Tongue (tissue), 3 donors: ENCODE data around the gene TMEM35B. TPM values are rescaled to one million over a fixed set of nuclear protein-coding genes. Genes with fewer than 3 reads are reported as not detected.
"Not testable (repeated sequence)": the region's sequence is repeated elsewhere in the genome, so short reads cannot be mapped to it uniquely, and the experiment has no call there.

Source experiments
- DNase-seq: peaks from one replicate; pipeline ENCODE4 v3.0.0-alpha.2; 2015
- small RNA-seq: library from RNA; depleted of rRNA; stranded (forward); fragments of <200 nt; gene quantifications from one replicate; pipeline ENCODE3, GENCODE V24; 2014; ENCODE audit warnings: low replicate concordance
- total RNA-seq: library from RNA; depleted of rRNA; stranded (reverse); fragments of >200 nt; gene quantifications from one replicate; pipeline ENCODE4 v1.2.3, GENCODE V29; 2014

The TMEM35B gene
- total RNA-seq, 1 donor from 2014 or later, result 15.4 TPM

DNA sequence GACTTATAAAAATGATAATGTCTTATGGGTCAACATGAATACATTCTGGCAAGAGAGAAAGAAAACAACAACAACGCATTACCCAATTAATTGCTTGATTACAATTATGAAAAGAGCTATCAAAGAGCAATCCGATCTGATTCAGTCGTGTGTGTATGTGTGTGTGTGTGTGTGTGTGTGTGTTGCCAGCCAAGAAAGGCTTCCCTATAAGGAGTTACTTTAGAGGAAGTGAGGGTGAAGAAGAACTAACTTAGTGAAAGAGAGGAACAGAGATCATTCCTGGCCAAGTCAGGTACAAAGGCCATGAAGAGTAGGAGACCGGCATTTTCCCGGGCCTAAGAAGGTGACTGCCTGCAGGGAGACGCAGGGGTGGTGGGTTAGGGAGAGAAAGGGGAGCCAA lies 9.4 kb downstream of the TMEM35B start:
- no peak for DNase-seq

DNA sequence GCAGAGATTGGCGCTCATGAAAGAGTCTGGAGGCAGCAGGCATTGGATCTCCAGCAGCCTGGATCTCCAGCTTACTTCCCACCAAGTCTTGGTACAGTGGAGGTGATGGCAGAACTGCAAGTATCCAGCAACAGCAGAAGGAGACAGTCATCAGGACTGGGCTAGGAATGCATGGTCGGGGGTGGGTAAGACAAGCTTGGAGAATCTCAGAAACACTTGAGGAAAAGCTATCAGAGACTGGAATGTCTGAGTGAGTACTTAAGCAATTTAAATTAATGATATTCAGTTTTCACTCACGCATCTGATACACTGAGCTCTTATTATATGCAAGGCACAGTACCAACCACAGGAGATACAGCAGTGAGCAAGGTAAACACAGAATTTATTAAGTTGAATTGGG lies 9.8 kb downstream of the TMEM35B start:
- DNase-seq, result no peak

DNA sequence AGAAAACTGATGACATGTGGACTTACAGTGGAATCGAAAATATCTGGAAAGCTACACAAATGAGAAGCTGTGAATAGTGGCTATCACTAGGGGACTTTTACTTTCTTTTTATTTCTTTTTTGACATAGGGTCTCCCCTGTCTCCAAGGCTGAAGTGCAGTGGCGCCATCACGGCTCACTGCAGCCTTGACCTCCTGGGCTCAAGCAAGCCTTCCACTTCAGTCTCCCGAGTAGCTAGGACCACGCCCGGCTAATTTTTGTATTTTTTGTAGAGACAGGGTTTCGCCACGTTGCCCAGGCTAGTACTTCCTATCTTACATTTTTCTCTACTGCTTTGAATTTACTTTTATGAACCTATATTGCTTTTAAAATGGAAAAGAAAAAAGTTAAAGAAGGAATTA lies 10.5 kb downstream of the TMEM35B start:
- no peak for DNase-seq

DNA sequence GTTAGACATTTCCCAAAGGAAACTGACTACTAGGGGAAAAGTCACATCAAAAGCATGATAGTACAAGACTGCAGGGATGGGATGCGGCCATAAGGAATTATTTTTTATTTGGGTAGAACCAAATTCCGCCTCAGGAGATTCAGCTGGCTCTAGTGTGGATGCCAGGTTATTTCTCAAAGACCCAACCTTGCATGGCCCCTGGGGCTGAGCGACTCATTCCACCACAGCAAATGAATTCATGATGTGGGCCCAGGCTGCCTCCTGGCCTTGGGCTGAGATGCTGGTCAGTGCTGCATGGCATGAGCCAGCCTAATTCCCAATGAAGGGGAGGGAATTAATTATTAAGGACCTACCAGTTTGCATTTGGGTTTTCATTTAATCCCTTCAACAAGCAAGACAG lies 11.8 kb downstream of the TMEM35B start:
- DNase-seq, result no peak

DNA sequence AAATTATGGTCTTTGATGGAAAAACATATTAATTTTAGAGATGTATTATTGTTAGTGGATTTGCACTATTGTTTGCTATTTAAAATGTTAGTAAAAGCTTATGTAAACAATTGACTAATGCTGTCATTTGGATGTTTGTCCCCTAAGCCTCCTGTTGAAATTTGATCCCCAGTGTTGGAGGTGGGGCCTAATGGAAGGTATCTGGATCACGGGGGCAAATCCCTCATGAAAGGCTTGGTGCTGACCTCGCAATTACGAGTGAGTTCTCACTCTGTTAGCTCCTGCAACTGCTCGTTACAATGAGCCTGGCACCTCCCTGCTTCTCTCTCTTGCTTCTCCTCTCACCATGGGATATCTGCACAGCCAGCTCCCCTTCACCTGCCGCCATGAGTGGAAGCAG lies 14.3 kb downstream of the TMEM35B start:
- DNase-seq, result no peak

DNA sequence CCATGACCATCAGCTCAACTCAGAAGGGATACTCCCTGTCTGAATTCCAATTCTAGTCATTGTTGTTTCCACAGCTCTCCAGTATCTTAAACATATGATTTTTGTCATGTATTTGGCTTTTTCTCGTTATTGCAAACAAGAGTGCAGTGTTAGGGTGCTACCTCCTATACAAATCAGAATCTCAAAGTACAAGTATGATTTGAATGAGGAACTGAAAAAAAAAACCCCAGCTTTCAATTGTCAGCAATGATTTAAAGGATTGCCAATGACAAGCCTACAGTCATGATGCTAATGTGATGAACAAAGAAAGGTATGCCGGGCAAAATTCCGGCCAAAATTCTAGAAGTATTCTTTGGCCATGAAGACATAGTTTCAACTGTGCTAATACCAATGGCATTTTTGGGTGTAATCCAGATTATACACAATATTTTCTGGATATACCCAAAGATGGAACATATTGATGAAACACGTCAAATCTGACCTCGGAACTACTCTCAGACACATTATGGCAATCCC lies 14.9 kb downstream of the TMEM35B start:
- no peak for DNase-seq

DNA sequence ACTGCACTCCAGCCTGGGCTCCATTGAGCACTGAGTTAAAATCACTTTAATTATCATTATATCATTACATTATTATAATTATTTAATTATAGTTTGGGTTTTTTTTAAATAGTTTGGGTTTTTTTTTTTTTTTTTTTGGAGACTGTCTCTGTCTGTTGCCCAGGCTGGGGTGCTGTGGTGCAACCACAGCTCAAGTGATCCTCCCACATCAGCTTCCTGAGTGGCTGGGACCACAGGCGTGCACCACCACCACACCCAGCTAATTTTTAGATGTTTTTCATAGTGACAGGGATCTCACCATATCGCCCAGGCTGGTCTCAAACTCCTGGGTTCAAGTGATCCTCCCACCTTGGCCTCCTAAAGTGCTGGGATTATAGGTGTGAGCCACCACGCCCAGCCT lies 16.9 kb downstream of the TMEM35B start:
- DNase-seq, result not testable (repeated sequence)

DNA sequence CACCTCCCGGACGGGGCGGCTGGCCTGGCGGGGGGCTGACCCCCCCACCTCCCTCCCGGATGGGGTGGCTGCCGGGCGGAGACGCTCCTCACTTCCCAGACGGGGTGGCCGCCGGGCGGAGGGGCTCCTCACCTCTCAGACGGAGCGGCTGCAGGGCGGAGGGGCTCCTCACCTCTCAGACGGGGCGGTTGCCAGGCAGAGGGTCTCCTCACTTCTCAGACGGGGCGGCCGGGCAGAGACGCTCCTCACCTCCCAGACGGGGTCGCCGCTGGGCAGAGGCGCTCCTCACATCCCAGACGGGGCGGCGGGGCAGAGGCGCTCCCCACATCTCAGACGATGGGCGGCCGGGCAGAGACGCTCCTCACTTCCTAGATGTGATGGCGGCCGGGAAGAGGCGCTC lies 17.5 kb downstream of the TMEM35B start:
- DNase-seq, result not testable (repeated sequence)

DNA sequence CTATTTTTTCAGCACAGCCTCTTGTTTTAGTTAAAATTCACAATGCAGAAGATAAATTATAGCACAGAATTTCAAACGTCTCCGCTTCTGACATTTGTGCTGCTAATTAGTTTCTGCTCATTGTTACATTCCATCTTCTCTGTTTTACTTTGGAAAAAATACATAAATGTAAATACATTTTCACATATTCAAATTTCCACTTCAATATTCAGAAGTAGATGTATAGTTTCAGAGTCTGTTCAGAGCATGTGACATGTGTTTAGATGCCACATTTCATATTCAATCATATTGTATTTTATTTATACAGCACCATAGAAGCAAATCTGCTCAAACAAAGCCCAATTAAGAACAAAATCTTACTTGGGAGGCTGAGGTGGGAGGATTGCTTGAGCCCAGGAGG lies 19.6 kb downstream of the TMEM35B start:
- no peak for DNase-seq

DNA sequence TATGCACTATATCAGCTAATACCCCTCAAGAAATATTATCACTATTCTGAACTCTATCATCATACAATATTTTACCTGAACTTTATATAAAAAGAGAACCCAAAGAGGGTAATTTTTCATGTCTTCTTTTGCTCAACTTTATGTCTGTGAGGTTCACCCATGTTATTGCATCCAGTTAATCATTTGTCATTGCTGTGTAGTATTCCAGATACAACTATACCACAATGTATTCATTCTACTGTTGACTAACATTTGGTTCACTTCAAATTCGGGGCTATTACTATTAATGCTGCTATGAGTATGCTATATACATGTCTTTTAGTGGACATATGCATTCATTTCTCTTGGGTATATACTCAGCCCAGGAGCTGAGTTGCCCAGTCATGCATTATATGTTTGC lies 34.7 kb downstream of the TMEM35B start:
- DNase-seq, result no peak

DNA sequence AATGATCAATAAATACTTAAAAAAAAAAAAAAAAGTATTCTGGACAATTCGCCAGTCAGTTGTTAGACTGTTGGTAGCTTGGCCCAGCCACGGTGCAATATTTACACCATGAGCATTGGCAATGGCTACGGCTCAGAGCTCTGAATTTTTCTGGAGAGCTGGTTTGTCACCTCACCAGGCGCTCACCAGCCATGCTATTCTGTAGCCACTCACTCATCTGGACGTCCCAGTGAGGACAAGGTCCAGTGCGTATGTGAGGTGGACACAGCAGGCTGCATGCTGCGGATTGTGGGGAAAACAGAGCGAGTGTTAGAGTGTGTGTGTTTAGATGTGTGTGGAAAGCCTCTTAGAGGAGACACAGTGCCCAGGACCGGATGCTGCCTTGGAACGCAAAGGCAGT lies 36.4 kb downstream of the TMEM35B start:
- DNase-seq, result not testable (repeated sequence)

DNA sequence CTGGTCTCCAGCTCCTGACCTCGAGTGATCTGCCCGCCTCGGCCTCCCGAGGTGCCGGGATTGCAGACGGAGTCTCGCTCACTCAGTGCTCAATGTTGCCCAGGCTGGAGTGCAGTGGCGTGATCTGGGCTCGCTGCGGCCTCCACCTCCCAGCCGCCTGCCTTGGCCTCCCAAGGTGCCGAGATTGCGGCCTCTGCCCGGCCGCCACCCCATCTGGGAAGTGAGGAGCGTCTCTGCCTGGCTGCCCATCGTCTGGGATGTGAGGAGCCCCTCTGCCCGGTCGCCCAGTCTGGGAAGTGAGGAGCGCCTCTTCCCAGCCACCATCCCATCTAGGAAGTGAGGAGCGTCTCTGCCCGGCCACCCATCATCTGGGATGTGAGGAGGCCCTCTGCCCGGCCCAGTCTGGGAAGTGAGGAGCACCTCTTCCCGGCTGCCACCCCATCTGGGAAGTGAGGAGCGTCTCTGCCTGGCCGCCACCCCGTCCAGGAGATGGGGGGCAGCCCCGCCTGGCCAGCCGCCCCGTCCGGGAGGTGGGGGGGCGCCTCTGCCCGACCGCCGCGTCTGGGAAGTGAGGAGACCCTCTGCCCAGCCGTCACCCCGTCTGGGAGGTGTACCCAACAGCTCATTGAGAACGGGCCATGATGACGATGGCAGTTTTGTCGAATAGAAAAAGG lies 37.4 kb downstream of the TMEM35B start:
- not testable (repeated sequence) for DNase-seq

DNA sequence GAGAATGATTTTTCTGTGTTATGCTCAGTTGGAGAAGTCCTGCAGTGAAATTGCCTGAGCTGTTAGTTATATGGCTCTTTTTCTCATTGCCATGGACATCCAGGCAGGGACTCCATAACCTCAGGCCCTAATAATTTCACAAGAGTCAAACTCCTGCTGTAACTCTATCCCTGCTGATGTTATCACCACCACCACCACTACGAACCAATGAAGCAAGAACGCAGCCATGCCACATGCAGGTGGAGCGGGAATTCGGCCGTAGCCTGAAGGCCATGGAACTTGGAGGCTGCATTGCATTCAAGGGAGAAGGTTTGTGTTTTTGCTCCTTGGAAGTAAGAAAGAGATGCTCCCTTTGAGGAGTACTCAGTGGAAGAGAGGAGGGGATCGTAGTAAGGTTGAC lies 38.9 kb downstream of the TMEM35B start:
- no peak for DNase-seq

DNA sequence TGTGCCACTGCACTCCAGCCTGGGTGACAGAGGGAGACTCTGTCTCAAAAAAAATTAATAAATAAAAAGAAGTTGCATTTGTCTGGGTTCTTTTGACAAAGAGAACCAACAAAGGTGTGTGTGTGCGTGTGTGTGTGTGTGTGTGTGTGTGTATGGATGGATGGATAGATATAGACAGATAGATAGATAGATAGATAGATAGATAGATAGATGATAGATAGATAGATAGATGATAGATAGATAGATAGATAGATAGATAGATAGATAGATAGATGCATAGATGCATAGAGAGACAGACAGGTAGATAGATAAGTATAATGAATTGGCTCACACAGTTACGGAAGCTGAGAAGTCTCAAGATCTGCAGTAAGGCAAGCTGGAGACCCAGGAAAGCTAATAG lies 43.3 kb downstream of the TMEM35B start:
- DNase-seq, result not testable (repeated sequence)

Small RNAs within 50 kb of the gene (small RNA-seq; reads per million reads assigned to genes)
- gene TMEM35B, result not detected

Other genes with a start within 250 kb of the TMEM35B start
- gene GJB5, start 230.3 kb downstream of the TMEM35B start, total RNA-seq, result 3.1 TPM
- gene GJB4, start 225.6 kb downstream of the TMEM35B start, total RNA-seq, result 0.31 TPM
- gene GJB3, start 204.1 kb downstream of the TMEM35B start, total RNA-seq, result 6.1 TPM
- gene GJA4, start 192.3 kb downstream of the TMEM35B start, total RNA-seq, result 25.8 TPM
- gene SMIM12, start 125.6 kb downstream of the TMEM35B start, total RNA-seq, result 16.9 TPM
- gene DLGAP3, start 55.7 kb downstream of the TMEM35B start, total RNA-seq, result not detected
- gene ZMYM6, start 46.6 kb upstream of the TMEM35B start, total RNA-seq, result 17.0 TPM
- gene ZMYM1, start 94.0 kb upstream of the TMEM35B start, total RNA-seq, result 22.2 TPM
- 198 TPM for gene SFPQ, start 207.8 kb upstream of the TMEM35B start, total RNA-seq